PC-9 (cell line): ENCODE measurements around the gene FGF14.

Experiments
- EZH2 ChIP-seq: fragments of 200-600 bp; sonication (generic); IDR thresholded peaks from 2 replicates; pipeline ENCODE4 v1.8.0; 2017; ENCODE audit warnings: antibody characterized with exemption, low read depth
- TF ChIP-seq, protein P1 (sequence below): fragments of 200-600 bp; sonication (generic); conservative IDR thresholded peaks from 2 replicates; pipeline ENCODE4 v1.6.1; 2017; ENCODE audit warnings: mixed run types, antibody characterized with exemption, mild to moderate bottlenecking, moderate library complexity

DNA sequence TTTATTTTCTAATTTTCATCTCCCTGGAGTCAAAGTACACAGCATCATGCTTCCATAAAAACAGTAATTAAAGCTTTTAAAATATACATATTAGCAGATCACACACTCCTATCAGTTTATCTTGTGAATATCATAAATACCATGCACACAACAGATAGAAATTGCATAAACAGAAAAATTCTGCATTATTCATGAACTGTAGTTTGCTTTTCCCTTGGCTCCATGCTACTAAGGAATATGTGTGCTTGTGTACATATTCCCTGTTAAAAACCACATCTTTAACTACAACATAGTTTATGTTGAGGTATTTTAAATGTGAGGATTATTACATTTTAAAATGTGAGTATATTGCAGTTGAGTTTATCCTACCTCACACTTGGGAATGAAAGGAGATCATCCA lies 193.5 kb downstream of the FGF14 start:
- TF ChIP-seq, protein P1, sequence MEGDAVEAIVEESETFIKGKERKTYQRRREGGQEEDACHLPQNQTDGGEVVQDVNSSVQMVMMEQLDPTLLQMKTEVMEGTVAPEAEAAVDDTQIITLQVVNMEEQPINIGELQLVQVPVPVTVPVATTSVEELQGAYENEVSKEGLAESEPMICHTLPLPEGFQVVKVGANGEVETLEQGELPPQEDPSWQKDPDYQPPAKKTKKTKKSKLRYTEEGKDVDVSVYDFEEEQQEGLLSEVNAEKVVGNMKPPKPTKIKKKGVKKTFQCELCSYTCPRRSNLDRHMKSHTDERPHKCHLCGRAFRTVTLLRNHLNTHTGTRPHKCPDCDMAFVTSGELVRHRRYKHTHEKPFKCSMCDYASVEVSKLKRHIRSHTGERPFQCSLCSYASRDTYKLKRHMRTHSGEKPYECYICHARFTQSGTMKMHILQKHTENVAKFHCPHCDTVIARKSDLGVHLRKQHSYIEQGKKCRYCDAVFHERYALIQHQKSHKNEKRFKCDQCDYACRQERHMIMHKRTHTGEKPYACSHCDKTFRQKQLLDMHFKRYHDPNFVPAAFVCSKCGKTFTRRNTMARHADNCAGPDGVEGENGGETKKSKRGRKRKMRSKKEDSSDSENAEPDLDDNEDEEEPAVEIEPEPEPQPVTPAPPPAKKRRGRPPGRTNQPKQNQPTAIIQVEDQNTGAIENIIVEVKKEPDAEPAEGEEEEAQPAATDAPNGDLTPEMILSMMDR = no peak
- no peak for TF ChIP-seq EZH2
